B cell (primary cell): ENCODE results near the gene ALKBH5.

Source experiments
- CTCF ChIP-seq: fragments of 200-600 bp; IDR thresholded peaks from one replicate; pipeline ENCODE4 v1.8.0; 2022; ENCODE audit warnings: antibody characterized with exemption, mild to moderate bottlenecking
- EZH2 ChIP-seq: IDR thresholded peaks from 2 replicates; pipeline ENCODE4 v1.6.1; 2012; ENCODE audit warnings: borderline replicate concordance, low read depth, mild to moderate bottlenecking, moderate library complexity, low read length; ENCODE audit not compliant: insufficient read depth, poor library complexity, severe bottlenecking

DNA sequence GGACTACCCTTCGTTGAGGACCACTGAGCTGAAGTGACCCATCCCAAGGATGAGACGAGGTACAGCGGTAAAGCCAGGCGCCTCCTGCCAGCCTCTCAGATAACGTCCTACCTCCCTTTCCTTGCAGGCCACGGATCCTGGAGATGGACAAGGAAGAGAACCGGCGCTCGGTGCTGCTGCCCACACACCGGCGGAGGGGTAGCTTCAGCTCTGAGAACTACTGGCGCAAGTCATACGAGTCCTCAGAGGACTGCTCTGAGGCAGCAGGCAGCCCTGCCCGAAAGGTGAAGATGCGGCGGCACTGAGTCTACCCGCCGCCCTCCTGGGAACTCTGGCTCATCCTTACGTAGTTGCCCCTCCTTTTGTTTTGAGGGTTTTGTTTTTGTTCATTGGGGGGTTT, 24.5 kb downstream of the ALKBH5 start:
- no peak for TF ChIP-seq CTCF
- no peak for TF ChIP-seq EZH2
